NCI-H1436 (cell line): ENCODE measurements around the gene RTL1.

Experiments used
- DNase-seq: peaks from one replicate; lab custom pipeline; 2025; lab: John Stamatoyannopoulos, UW

RTL1 gene

DNA sequence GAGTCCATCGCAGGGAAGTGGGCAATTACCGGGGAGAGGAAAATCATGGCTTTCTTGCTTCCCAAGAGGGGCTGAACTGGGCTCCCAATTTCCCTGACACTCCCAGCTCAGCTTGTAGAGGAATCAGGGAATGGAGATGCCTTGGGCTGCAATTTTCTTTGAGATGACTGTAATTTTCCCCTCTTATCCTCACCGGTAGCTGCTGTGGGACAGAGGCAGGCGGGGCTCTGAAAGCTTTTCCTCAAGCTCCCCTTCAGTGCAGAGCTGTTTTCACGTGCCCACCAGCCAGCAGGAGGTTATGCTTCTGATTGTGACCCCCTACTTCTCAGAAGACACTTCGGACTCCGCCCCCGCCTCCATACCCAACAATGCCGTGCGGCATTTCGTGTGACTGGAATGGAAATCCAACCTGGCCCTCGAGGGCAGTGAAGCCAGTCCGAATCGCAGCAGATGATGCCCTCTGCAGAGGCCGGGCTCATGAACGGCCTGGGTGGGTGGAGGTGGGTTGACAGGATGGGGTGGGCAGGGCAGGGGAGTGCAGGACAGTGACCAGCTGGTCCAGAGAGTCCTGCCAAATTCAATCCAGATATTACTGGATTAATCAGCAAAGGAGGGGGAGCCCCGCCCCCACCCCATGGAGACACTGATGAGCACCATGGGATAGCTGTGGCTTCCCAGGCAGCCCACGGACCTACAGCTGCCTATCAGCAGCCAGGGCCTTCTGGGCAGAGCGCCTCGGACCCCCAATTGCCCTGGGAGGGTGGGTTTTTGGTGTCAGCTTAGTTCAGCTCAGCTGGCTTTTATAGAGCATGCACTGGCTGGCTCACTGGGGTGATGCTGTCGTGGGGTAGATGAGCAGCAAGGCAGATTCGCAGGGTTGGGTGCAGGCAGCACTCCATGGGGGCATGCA lies 37.6 kb downstream of the RTL1 start:
- DNase-seq = no peak

DNA sequence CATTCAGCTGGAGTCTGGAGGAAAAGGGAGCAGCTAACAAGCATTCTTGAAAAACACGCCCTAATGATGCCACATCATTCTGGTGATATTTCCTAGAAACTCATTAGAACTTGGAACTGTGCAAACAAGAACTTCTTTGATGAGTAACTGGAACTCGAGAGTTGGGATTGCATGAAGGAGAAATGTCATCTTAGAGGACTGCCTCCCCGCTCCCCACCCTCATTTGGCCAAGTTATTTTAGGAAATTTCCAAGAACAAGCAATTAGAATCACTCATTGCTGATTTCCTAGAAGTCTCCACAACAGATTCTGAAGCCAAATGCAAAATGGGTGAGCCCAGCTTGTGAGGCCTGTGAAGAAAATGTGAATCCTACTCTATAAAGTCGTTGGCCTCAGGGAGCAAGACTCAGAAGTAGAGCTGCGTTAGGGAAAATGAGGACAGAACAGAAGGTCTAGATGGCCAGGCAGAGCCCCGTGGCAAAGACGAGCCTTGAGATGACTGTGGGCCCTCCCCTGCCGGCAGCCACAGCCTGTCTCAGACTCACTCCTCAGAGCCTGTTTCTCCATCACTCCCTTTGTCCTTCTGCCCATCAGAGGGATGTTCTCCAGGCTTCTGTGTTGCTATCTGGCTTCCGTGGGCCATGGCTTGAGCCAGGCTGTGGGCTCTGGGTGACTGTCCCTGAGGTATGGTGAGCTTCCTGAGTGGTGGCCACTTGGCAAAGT lies 38.4 kb downstream of the RTL1 start:
- no peak for DNase-seq

DNA sequence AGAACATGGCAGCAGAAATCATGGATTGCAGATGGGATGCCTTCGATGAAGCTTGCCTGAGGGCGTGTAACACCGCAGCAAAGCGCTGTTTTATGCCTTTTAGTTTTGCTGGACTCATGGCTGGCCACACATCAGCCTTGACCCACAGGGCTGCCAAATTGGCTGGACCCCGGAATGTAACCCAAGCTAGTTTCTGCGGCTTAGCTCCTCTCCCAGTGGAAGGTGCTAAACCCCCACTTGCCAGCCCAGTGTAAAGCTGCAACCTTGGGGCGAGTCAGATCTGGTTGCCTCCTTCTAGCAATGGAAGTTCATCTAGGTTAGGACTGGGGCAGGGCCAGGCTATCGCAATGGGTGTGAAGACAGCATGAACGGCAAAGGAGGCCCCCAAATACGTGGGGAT lies 39.3 kb downstream of the RTL1 start:
- DNase-seq = no peak

DNA sequence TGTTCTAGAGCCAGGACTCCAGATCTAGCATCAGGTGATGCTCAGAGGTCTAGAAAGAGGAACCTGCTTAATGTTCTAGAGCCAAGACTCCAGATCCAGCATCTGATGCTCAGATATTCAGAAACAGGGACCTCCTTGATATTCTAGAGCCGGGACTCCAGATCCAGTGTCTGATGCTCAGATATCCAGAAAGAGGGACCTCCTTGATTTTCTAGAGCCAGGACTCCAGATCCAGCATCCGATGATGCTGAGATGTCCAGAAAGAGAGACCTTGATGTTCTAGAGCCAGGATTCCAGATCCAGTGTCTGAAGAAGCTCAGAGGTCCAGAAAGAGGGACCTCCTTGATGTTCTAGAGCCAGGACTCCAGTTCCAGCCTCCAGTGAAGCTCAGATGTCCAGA lies 40.7 kb downstream of the RTL1 start:
- no peak for DNase-seq

DNA sequence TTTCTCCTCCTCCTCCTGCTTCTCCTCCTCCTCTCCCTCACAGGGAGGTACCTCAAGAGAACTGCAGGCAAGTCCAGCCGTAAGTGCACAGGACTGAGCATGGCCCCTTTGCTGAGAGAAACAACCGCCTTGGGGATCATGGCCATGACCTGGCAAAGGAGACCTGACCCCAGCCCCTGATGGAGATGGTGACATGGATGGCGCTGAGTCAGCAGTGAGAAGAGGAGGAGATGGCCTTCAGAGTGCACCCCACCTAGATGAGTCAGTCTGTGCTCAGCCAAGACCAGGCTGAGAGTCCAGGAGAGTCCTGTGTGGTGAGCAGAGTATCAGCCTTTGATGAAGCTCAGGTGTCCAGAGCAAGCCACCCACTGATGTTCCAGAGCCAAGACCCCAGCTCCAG lies 41.2 kb downstream of the RTL1 start:
- no peak for DNase-seq

DNA sequence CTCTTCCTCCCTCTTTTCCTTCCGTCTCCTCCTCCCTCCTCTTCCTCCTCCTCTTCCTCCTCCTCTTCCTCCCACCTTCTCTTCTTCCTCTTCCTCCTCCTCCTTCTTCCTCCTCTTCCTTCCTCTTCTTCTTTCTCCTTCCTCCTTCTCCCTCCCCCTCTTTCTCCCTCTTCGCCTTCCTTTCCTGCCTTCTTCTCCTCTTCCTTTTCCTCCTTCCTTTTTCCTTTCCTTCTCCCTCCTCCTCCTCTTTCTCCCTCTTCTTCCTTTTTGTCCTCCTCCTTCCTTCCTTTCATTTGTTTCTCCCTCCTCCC lies 41.6 kb downstream of the RTL1 start:
- no peak for DNase-seq

DNA sequence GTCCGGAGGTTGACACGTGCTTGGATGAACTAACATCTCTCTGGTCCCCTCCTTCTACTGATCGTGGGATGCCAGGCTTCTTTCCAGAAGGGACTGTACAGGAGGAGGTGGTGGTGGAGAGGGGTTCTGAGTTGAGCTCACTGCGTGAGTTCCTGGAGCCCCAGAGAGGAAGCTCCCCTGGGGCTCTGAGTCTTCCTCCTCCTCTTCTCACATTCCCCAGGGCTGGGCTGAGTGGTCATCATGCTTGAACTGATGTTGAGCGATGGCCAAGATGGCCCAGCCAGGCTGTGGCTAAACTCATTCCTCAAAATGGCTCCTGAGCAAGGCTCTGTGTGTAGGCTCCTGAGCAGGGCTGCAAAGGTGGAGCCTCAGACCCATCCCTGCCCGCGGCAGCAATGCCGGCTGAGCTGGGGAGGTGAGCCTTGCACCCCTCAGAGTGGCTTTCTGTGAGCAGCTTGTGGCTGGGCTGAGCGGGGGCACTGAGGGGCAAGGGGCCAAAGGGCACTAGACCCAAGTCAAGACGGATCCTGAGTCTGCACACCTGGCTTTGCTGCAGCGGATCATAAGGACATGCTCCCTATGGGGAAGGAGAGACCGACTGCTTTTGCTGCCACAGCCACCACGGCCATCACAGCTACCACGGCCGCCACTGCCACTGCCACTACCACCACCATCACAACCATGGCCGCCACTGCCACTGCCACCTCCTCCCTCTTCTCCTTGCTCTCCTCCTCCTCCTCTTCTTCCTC lies 42.2 kb downstream of the RTL1 start:
- DNase-seq = no peak

DNA sequence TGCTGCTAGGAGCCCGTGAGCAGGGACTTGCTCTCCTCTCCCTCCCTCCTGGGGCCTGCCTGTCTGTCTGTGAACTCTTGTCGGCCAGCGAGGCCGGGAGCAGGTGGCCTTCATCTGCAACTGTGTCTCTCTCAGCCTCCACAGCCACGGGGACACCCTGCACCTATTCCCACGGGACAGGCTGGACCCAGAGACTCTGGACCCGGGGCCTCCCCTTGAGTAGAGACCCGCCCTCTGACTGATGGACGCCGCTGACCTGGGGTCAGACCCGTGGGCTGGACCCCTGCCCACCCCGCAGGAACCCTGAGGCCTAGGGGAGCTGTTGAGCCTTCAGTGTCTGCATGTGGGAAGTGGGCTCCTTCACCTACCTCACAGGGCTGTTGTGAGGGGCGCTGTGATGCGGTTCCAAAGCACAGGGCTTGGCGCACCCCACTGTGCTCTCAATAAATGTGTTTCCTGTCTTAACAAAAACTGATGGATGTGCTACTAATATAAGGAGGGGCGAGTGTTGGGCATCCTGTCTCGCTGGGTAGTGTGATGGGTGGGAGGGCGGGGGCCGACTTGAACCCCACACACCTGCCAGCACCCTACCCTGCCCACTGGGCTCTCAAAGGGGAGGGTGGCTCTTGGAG lies 42.9 kb downstream of the RTL1 start:
- DNase-seq = no peak

DNA sequence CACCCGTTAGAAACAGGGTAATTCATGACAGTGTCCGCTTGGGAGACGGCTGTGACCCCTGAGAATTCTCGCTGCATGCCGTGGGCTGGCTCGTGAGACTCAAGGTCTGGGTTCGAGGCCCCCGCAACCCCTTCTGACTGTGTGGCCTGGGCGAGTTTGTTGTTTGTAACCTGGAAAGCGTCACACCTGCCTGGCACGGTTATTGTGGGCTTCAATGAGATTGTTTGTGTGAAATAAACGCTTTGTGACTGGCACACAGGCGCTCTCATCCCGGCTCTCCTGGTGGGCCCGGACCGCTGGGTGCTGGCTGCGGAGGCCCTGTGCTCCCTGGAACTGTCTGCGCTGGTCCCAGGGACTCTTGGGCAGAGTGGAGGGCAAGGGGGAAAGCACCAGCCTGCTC lies 43.7 kb downstream of the RTL1 start:
- no peak for DNase-seq

DNA sequence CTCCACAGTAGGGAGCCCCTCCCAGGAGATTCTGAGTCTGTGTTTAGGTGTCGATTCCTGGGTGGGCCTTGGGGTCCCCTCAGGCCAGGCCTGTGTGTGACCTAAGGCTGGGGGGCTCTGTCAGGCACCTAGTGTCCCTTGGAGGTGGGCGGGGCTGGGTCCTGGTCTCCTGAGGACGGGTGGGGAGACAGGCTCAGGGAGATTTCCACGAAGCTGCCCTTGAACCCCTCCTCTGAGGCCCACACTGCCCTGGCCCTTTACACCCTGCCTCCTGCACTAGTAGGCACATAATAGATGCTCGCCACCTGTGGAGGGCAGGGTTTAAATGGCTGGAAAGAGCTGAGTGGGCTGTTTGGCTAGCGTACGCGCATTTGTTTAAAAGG lies 44.7 kb downstream of the RTL1 start:
- peak; percentile 27 for DNase-seq

DNA sequence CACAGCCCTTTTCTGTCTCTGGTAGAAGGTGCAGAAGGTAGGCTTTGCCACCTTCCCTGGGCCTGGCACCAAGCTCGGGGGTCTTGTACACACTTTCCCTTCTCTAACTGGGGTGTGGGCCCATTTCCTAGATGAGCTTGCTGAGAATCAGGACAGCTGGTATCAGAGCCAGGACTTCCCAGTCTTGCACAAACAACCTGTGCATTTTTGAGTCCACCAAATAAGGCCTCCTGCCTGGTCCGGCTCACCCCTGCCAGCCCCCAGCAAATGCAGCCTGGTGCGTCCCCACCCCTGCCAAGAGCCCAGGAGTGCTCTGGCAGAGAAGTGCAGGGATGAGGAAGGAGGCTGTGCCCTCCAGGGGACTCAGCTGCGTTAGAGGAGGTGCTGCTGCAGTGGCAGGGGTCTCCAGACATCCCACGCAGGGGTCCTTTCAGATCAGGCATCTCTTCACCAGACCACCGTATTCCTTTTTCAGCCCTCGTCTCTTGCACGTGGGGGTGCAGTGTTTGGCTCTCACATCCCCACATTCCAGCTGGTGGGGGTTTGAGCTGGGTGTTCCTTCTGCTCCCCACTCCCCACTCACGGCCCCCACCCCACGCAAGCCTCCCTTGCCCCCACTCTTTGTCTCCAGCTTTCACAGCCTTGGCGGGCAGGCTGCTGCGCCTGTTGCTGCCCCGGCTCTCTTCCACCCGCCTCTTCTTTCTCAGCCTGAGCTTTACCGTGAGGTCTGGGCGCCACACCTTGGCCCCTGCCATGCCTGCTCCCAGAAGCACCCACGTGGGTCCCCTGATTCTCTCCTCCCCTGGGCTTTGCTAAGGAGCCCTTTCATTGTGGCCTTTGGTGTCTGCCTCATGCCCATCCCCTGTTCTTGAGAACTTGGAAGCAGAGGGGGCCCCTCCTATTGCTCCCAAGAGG lies 45.3 kb downstream of the RTL1 start:
- DNase-seq = peak; percentile 68

DNA sequence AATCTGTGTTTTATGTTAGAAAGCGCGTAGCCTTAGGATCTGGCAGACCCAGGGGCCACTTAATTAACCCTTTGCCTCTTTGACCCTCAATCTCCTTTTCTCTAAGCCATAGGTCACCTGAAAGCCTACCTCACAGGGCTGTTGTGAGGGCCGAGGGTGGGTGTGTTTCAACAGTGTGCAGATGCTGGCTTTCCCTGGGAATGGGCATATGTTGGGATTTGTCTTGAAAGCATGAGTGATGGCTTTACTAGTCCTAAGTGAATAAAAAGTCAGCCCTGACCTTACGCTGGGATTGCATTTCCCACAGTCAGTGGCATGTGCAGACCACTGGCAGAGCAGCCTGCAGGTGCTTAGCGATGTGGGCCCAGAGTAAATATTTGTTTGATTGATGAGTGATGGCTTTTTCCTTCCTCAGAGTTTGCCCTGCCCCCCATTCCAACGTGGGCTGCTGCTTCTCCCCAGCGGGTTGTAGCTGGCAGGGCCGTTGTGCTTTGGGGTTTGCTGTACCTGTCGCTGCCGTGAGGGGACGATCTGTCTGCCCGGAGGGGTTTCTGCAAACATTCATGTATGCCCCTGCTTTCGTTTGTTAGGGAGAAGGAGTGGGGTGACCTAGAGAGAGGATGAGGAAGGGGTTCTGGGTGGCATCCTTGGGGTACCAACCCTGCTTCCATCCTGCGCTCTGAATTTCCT lies 46.1 kb downstream of the RTL1 start:
- peak; percentile 60 for DNase-seq

DNA sequence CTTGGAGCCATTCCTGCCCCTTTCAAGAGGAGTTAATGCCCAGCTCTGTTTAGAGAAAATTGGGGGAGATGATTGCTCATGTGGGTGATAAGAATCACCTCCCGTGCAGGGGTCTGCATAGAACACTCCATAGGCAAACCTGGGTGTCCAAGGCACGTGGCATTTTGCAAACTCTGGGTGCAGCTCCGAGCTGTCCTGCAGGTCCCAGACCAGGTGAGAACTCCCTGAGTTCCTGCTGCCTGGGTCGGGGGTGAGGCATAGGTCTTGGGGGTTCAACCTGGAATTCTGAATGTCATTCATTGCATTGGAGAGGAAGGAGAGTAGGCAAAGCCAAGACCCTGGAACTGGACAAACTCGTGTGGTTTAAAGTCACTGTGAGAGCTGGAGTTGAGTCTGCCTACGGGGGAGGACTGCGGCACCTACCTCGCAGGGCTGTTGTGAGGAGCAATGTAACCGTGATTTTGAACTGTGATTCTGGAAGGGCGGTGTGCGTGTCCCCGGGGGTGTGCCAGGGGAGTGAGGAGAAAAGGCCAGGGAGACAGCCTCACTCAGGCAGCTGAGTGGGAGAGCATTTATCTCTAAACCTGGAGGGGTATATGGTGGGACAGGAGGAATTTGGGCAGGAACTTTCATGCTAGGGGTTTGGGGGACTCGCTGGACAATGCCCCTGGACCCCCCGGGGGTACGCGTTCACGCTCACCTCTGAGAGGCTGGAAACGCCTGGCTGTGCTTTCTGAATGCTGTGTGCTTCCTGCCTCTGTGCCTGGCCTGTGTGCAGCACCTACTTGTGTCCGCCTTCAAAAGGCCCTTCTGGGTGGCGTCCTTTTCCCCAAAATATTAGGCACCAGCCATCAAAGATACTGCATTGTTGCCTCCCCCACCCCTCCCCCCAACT lies 47.2 kb downstream of the RTL1 start:
- DNase-seq = no peak

DNA sequence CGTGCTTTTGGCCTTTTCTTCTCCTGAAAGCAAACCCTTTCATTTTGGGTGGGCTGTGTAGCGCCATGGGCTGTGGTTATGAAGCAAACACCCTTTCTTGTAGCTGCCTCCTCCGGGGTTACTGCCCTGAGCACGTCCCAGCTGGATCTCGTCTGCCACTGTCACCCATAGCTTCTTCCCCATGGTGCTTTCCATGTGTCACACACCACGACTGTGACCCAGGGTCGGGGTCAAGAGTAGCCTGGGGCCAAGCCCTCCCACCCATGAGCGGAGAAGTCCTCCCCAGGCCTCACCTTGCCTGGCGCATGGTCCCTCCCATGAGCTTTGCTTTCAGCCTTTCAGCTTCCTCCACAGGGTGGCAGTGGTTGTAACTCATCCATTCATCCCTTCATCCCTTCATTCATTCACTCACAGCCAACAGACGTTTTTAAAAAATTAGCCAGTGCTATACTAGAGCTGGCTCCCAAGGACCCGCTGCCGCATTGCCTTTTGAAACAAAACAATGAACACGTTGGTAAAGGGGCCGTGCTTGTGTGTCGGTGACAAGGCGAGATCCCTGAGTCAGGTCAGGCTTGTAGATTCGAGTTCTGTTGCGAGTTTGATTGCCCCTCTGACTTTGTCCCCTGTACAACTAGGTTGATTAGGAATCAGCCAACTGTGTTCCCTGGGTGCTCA lies 48.1 kb downstream of the RTL1 start:
- DNase-seq = no peak

DNA sequence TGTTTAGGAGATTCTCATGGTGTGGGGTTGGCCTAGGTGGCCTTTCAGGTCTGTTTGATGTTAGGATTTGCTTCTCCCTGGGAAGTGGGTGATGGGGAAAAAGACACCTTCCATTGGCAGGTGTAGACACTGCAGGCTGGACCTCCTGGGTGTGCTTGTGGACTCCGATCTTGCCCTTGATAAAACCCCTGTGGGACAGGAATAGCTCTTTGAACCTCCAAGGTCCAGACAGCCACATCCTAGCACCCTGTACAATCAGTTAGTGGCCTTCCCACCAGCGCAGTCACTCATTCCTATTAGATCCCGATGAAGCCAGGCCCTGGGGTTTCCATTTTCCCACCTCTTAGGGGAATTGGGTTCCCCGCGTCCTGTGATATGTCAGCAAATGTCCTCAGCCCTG lies 49.1 kb downstream of the RTL1 start:
- no peak for DNase-seq

DNA sequence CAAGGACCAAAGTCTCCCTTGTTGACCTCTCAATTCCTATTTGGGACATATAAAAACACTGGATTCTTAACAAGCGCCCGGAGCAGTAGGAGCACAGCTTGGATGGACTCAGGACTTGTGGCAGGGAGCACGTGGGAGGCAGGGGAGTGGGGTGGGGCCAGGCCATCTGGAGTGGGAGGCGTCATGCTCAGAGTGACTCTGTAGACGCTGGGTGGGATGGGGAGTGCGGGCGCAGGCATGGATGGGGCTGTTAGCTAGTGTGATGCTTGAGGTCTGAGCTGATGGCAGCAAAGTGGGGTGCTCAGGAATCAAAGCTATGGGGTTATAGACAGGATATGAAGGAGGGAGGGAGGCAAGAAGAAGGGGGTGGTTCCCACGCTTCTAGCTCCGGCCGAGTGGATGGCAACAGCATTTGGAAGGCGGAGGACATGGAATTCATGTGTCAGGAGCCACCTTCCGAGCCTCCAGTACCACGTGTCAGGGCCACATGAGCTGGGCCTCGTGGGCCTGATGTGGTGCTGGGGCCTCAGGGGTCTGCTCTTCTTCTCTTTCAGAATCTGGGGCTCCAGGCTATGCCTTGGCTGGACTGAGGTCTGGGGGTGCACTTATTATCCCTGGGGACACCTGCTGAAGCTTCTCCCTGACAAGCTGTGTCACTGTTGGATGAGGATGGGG lies 51.4 kb downstream of the RTL1 start:
- no peak for DNase-seq

DNA sequence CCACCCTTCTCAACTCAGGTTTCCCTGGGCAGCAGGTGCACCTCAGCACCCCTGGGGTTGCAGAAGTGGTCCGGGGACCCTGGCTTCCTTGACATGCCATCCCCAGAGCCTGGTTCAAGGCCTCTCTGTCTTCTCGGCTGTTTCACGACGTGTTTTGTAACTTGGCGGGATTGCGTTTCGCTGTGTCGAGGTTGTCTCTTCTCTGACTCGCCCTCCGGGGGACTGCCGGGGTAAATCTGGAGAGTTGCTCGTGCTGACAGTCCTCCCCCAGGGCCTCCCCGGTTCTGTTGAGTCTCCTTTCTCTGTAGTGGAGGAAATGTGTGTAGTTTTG lies 52.0 kb downstream of the RTL1 start:
- no peak for DNase-seq

DNA sequence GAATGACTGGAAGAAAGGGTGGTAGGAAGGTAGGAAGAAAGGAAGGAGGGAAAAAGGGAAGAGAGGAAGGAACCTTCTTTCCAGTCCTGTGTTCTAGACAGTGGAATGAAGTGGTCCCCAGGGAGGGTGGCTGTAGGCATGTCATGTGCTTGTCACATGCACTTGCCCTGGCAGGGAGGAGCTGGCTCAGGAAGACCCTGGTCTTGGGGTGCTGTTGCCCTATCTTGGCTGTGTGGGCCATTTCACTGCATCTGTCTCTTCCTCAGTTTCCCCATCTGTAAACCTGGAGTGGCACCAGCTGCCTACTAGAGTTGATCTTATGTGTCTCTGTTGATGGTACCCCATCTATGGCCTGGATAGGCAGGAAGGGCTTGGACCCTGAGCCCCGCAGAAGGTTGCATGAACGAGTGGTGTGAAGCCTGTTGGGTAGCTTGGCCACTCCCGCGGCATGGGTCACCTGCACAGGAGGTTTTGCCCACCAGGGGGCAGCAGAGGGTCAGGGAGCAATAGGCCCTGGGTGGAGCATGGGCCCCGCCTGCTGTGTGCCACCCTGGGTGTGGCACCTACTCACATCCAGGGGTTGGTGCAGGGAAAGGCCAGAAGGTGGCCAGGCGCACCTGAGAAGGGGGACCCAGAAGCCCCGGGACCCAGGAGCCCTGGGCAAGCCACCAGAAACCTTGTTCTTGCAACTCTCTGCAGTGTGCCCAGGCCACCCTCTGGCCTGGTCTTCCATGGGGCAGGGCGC lies 52.5 kb downstream of the RTL1 start:
- DNase-seq = peak; percentile 47
